HG03521 (cell line): ENCODE data around the gene HNRNPC.
"Not testable (repeated sequence)": the region's sequence is repeated elsewhere in the genome, so short reads cannot be mapped to it uniquely, and the experiment has no call there.

Source experiments
- ATAC-seq: cut with Tn5 transposase; IDR thresholded peaks from one replicate; pipeline ENCODE4 v1.9.1; 2021; ENCODE audit warnings: mild to moderate bottlenecking, moderate library complexity; ENCODE audit not compliant: unreplicated experiment

HNRNPC gene

DNA sequence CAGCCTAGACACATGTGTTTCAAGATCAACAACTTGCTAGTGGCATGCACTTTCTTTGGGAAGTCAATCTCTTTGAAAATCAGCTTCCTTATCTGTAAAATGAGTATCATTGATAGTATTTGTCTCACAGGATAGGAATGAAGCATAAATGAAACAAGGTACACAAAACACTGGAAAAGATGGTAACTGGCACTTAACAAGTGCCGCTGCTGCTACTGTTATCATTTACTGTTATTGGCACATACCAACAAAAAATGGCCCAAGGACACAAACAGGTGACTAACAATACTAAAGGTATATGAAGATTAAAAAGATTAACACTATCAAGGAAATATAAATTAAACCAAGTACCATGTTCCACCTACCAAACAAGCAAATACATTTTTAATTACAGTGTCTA lies 20.9 kb downstream of the HNRNPC start:
- ATAC-seq = no peak

DNA sequence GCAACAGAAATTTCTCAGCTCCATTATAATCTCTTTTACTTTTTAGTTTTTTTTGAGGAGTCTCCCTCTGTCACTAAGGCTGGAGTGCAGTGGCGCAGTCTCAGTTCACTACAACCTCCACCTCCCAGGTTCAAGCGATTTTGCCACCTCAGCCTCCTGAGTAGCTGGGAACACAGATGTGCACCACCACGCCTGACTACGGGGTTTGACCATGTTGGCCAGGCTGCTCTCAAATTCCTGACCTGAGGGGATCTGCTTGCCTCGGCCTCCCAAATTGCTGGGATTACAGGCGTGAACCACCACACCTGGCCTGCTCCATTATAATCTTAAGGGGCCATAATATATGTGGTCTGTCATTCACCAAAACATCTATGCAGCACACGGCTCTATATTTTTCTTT lies 23.4 kb downstream of the HNRNPC start:
- no peak for ATAC-seq

GRCh38 chr14:21244544-21244943 lies 24.7 kb downstream of the HNRNPC start:
- no peak for ATAC-seq

GRCh38 chr14:21241218-21241819 lies 27.9 kb downstream of the HNRNPC start:
- ATAC-seq = no peak

- no peak for ATAC-seq
Measured at GRCh38 chr14:21240417-21240816, 28.8 kb downstream of the HNRNPC start.

- ATAC-seq = no peak
Measured at GRCh38 chr14:21238823-21239518, 30.3 kb downstream of the HNRNPC start.

DNA sequence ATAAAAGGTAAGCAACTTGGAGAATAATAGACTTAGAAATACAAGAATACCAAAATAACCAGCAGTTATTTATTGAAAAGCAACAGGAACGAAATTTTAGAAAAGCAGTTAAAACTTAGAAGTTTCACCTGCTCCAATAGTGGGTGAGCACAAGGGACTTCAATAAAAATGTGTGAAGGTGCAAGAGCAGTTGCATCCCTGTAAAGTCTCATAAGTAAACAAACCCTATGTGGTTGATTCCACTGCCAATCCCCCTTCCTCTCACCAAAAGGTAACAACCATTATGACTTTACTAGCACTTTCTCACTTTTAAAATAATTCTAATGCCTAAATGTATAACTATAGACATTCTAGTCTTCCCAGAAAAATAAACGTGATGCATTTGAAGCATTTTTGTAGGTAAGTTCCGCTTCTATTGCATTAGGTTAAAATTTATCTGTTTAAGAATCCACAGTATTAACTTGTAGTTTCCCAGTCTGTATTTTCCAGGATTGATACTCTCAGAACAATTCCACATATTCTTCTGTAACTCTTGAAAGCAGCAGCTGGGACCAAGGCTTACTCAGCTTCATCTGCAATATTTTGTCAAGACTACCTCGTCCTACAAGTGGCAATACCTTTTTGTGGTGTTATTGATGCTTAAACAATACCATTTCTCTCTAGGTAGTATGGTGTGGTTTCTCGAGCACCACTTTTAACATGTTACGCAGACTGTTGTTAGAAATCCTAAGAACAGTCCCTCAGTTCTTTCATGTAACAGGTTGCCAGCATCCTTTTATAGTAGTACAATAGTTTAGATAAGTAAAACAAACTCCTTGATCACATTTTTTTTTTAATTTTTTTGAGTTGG lies 32.1 kb downstream of the HNRNPC start:
- ATAC-seq = no peak

- no peak for ATAC-seq
Measured at GRCh38 chr14:21234112-21234511, 35.1 kb downstream of the HNRNPC start.

GRCh38 chr14:21233457-21234076 lies 35.7 kb downstream of the HNRNPC start:
- ATAC-seq = no peak

- ATAC-seq = no peak
Measured at GRCh38 chr14:21231020-21231652, 38.1 kb downstream of the HNRNPC start.

- ATAC-seq = no peak
Measured at GRCh38 chr14:21229821-21230220, 39.4 kb downstream of the HNRNPC start.

DNA sequence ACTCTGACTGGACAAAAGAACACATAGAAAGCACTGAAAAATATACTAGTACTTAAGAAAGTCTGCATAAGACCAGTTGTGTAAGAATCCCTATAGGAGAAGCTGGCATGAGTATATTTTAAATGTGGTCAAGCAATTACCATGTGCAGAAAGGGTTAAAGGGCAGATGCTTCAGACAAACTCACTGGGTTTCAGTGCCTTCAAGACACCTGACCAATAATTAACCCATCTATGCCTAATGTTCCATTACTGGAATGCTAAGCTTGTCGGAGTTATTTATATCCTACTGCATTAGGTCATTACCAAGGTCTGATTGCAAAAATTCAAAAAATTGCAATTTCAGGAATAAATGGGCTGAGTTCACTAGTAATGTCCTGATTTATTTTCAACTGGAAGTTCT lies 41.3 kb downstream of the HNRNPC start:
- no peak for ATAC-seq

DNA sequence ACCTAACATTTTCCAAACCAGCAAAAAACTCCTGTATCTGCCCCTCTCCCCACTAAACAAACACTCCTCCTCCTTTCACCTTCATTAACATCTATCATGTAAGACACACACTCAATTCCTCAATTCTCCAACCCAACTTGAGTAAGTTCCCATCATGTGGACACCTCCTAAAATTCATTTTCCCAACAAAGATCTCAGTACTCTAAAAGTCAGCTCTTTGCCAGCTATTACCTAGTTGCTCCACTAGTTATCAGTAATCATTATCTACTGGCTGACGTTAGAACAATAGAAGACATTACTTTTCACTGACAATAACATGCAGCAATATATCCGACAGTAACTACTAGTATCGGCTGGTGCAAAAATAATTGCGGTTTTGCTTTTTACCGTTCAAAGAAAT lies 42.1 kb downstream of the HNRNPC start:
- no peak for ATAC-seq

- no peak for ATAC-seq
Measured at GRCh38 chr14:21226467-21226866, 42.8 kb downstream of the HNRNPC start.

- ATAC-seq = not testable (repeated sequence)
Measured at GRCh38 chr14:21225164-21225563, 44.1 kb downstream of the HNRNPC start.

GRCh38 chr14:21220874-21221477 lies 48.3 kb downstream of the HNRNPC start:
- no peak for ATAC-seq

DNA sequence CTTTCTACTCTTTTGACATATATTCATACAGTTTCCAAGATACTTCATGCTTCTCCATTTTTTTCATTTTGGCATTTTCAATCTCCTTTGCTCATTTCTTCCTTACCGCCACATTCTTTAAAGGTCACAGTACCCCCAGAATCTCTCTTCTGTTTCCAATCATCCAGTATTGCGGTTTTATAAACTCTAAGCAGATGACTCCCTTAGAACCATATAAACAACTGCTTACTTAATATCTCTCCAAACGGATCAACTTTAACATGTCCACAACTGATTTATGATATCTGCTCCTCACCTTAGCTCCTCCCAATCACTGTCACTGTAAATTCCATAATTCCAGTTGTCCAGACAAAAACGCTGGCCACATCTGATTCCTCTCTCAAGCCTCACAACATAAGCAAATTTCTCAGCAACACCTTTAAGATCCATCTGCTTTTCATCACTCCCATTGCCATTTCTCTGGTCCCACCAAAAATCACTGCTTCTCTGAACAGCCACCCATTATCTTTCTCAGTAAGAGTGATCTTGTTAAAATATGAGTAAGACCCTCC lies 49.6 kb downstream of the HNRNPC start:
- no peak for ATAC-seq

GRCh38 chr14:21219120-21219519 lies 50.1 kb downstream of the HNRNPC start:
- ATAC-seq = no peak

DNA sequence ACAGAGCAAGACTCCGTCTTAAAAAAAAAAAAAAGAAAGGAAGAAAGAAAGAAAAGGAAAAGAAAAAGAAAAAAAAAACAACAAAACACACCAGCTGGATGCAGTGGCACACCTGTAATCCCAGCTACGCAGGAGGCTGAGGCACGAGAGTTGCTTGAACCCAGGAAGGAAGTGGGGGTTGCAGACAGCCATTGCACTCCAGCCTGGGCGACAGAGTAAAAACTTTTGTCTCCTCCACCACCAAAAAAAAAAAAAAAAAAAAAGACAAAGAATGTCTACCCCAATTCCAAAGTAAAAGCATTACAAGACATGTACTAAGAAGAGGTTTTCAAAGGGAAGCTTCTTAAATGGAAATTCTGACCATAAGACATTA lies 53.4 kb downstream of the HNRNPC start:
- ATAC-seq = no peak

DNA sequence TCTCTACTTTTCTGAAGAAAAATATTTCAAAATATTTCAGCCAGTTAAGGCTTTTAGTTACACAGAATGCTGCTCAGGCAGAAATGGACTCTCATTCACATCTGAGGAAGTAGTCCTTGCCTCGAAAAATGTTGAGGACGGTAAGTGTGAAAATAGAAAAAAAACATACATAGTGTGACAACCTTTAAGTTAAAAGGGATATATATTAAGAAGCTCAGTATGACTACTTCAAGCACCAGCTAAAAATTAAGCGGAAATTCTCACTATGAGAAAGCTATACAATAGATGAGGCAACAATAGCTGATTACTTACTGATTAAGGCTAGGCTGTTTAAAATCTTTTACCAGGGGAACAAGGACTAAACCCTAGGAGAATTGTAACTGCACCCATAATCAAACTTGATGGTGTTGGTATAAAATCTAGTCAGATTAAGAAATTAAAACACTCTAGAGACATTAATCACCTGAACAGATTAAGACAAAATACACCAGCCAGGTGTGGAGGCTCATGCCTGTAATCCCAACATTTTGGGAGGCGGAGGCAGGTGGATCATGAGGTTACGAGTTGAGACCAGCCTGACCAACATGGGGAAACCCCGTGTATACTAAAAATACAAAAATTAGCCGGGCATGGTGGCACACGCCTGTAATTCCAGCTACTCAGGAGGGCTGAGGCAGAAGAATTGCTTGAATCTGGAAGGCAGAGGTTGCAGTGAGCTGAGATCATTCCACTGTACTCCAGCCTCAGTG lies 53.9 kb downstream of the HNRNPC start:
- no peak for ATAC-seq
